Colonic mucosa (tissue), 4 donors: ENCODE measurements around the gene KCTD18. TPM values are rescaled to one million over a fixed set of nuclear protein-coding genes. Genes with fewer than 3 reads are reported as not detected.

Source experiments
- DNase-seq: peaks from one replicate; pipeline ENCODE4 v3.0.0-alpha.2; 2020
- H3K27ac ChIP-seq: fragments of 200-600 bp; one replicate; pipeline ENCODE4 v1.8.0; 2021
- H3K27me3 ChIP-seq: fragments of 200-600 bp; one replicate; pipeline ENCODE4 v1.8.0; 2021
- H3K36me3 ChIP-seq: fragments of 200-600 bp; one replicate; pipeline ENCODE4 v1.8.0; 2021
- H3K4me1 ChIP-seq: fragments of 200-600 bp; one replicate; pipeline ENCODE4 v1.8.0; 2021; ENCODE audit warnings: mild to moderate bottlenecking
- H3K4me3 ChIP-seq: fragments of 200-600 bp; one replicate; pipeline ENCODE4 v1.8.0; 2021
- H3K9ac ChIP-seq, 2 donors: one replicate each; pipeline ENCODE4 v1.7.0; 2013; ENCODE audit warnings: control low read depth in 2 of 2, low read depth in 2 of 2, low read length in 2 of 2
- H3K9me3 ChIP-seq: fragments of 200-600 bp; one replicate; pipeline ENCODE4 v1.8.0; 2021
- intact Hi-C: fragments of 100-400 bp; cut with DNase I; formaldehyde crosslinking; loops from one replicate; pipeline ENCODE4 v1.14.1; 2022
- total RNA-seq, 2 donors: library from RNA; stranded (reverse); fragmentation: NEBNext Ultra II Directional in 1 of 2; extraction: Animal tissue kit (Norgen Biotek cat#: 25700) in 1 of 2; gene quantifications; one replicate each; pipeline ENCODE4 v1.2.1, GENCODE V29; 2021
- TF ChIP-seq, protein P1 (sequence below): fragments of 200-600 bp; IDR thresholded peaks from one replicate; pipeline ENCODE4 v1.8.0; 2022; ENCODE audit warnings: antibody characterized with exemption, mild to moderate bottlenecking
- donor health status: healthy.
- donor health status: DM: no; HTN: no; CAD: no.
- donor health status: DM: no; HTN: no; CAD: no.

Gene KCTD18
- total RNA-seq, 2 donors from 2014 or later, result 8.6 to 13.8 TPM

DNA sequence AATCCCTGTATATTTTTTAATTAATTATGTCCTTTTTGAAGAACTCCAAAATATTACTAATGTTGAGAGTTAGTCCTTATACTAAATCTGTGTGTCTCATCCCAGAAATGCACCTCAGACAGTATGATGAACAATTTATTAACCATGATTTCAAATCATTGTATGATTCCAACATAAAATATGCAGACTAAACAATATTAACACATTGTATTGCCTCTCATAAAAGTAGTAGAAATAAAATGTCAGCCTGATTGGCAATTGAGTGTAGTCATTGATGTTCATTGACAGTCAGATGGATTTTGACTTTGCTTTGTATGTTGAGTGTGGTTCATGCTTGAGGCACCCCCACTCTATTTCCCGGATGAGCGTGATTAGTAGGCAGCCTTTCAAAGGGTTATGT lies 57.5 kb downstream of the KCTD18 start:
- no peak for DNase-seq
- H3K9me3 ChIP-seq, result no peaks in the 10 kb centered on the region
- H3K27me3 ChIP-seq, result no peaks in the 10 kb centered on the region
- intact Hi-C loops, result no loop called here
- TF ChIP-seq, protein P1, sequence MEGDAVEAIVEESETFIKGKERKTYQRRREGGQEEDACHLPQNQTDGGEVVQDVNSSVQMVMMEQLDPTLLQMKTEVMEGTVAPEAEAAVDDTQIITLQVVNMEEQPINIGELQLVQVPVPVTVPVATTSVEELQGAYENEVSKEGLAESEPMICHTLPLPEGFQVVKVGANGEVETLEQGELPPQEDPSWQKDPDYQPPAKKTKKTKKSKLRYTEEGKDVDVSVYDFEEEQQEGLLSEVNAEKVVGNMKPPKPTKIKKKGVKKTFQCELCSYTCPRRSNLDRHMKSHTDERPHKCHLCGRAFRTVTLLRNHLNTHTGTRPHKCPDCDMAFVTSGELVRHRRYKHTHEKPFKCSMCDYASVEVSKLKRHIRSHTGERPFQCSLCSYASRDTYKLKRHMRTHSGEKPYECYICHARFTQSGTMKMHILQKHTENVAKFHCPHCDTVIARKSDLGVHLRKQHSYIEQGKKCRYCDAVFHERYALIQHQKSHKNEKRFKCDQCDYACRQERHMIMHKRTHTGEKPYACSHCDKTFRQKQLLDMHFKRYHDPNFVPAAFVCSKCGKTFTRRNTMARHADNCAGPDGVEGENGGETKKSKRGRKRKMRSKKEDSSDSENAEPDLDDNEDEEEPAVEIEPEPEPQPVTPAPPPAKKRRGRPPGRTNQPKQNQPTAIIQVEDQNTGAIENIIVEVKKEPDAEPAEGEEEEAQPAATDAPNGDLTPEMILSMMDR, result no peak
- H3K4me3 ChIP-seq, result no peak overlapping the region
- H3K4me1 ChIP-seq, result no peaks in the 10 kb centered on the region
- H3K27ac ChIP-seq, result no peak overlapping the region
- H3K9ac ChIP-seq, result no peak overlapping the region
- no peaks in the 10 kb centered on the region for H3K36me3 ChIP-seq

DNA sequence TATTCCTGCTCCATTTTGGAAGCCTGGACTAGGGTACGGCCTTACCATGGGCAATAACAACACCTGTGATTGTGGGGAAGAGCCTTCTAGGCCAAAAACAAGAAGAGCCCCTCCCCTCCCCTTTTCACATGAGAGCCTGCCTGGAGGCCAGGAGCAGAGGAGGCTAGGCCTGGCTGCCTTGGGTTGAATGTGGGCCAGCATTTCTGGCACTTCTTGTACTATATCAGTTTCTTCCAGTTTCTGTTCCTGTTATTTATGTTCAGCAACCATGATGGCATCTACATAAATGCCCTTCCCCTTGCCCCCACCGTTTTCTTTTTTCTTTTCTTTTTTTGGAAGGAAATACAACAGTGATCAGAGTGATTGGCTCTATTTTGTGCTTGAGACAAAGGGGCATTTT lies 58.4 kb downstream of the KCTD18 start:
- H3K36me3 ChIP-seq, result no peaks in the 10 kb centered on the region
- TF ChIP-seq, protein P1, result no peak
- no peak for DNase-seq

DNA sequence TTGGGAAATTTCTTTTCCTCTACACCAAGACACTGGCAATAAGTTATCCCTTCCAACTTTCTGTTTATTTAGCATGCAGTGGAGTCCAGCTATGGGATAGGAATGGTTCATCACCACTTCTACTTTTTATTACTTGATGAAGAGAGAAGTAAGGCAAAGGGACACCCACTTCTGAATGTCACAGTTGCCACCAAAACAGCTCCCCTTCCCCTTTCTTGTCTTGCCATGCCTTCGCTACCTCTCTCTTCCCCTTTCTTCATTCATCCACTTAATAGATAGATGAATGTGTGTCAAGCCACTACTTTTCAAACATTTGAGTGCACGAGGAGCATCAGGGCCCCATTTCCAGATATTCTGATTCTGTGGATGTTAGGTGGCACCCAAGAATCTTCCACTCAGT lies 59.6 kb downstream of the KCTD18 start:
- intact Hi-C loops, result no loop called here
- TF ChIP-seq, protein P1, result no peak
- H3K9ac ChIP-seq, result no peak overlapping the region
- no peak overlapping the region for H3K4me3 ChIP-seq
- no peaks in the 10 kb centered on the region for H3K36me3 ChIP-seq
- H3K27ac ChIP-seq, result no peak overlapping the region
- H3K4me1 ChIP-seq, result no peaks in the 10 kb centered on the region
- DNase-seq, result no peak
- H3K27me3 ChIP-seq, result no peaks in the 10 kb centered on the region
- H3K9me3 ChIP-seq, result no peaks in the 10 kb centered on the region

More for the DNA sequence above, 58.4 kb downstream of the KCTD18 start:
- intact Hi-C loops, result no loop called here
- H3K4me3 ChIP-seq, result no peak overlapping the region
- no peaks in the 10 kb centered on the region for H3K4me1 ChIP-seq
- H3K27ac ChIP-seq, result no peak overlapping the region
- no peak overlapping the region for H3K9ac ChIP-seq
- no peaks in the 10 kb centered on the region for H3K27me3 ChIP-seq
- no peaks in the 10 kb centered on the region for H3K9me3 ChIP-seq

DNA sequence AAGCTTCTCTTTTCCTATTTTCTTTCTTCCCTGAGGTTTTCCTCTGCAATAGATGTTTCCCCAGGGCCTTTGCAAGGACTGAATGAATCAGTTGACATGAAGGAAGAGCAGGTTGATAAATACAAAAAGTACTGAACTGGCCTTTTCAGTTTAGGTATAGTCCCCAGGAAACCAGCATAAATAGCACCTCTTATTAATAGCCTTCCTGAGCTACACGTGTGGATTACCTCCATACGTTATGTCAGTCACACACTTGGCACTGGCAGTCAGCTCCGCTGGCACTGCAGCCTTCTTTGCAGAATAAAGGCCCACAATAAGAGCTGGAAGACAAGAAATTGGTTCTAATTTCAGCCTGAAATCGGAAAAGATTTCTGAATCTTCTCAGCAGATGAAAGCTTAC lies 60.7 kb downstream of the KCTD18 start:
- H3K9me3 ChIP-seq, result no peaks in the 10 kb centered on the region
- H3K4me3 ChIP-seq, result no peak overlapping the region
- no peak overlapping the region for H3K27ac ChIP-seq
- TF ChIP-seq, protein P1, result no peak
- intact Hi-C loops, result no loop called here
- no peaks in the 10 kb centered on the region for H3K27me3 ChIP-seq
- H3K36me3 ChIP-seq, result no peaks in the 10 kb centered on the region
- DNase-seq, result no peak
- no peaks in the 10 kb centered on the region for H3K4me1 ChIP-seq
- H3K9ac ChIP-seq, result no peak overlapping the region

DNA sequence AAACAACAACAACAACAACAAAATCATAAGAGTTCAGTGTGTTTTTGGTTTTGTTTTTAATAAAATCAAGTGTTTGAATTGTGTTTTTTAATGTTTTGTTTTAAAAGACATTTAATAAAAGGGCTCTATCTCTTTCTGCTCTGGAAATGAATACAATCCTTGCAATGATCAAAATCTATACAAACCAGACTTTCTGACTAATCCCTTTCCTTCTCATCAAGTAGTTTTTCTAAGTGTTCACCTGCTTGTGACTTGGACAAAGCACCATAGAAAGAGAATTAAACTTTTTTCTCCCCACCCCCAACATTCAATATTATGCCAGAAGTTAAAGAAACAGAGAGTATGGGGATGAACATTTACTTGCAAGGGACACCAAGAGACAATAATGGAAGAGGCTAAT lies 61.4 kb downstream of the KCTD18 start:
- no peaks in the 10 kb centered on the region for H3K27me3 ChIP-seq
- TF ChIP-seq, protein P1, result no peak
- H3K4me1 ChIP-seq, result no peaks in the 10 kb centered on the region
- no peak overlapping the region for H3K9ac ChIP-seq
- no peak overlapping the region for H3K27ac ChIP-seq
- H3K4me3 ChIP-seq, result no peak overlapping the region
- H3K9me3 ChIP-seq, result no peaks in the 10 kb centered on the region
- intact Hi-C loops, result no loop called here
- H3K36me3 ChIP-seq, result no peaks in the 10 kb centered on the region
- no peak for DNase-seq
